SK-N-MC (cell line): Measurements from ENCODE around the gene CEACAM4.

Source experiments
- EZH2 ChIP-seq: fragments of 200-600 bp; sonication (generic); IDR thresholded peaks from one replicate; pipeline ENCODE4 v1.6.1; 2017; ENCODE audit warnings: antibody characterized with exemption
- FOXP2 ChIP-seq: optimal IDR thresholded peaks from 2 replicates; pipeline ENCODE3; 2011; ENCODE audit warnings: mild to moderate bottlenecking, moderate library complexity; ENCODE audit not compliant: insufficient read depth; ENCODE audit errors: extremely low read length, control extremely low read depth
- POLR2AphosphoS5 ChIP-seq: IDR thresholded peaks from 2 replicates; pipeline ENCODE4 v1.6.1; 2012; ENCODE audit warnings: mild to moderate bottlenecking, low read depth, low read length, borderline replicate concordance

GRCh38 chr19:41638641-41639081, 11.8 kb upstream of the CEACAM4 start:
- TF ChIP-seq POLR2AphosphoS5 (no peak), EZH2 (no peak), FOXP2 (no peak)
